GM12878 (cell line): ENCODE measurements around the gene IRX1. TPM values are rescaled to one million over a fixed set of nuclear protein-coding genes. Genes with fewer than 3 reads are reported as not detected.

ENCODE experiments used
- ATAC-seq: fragments of 200-7000 bp; cut with Tn5 transposase; 3 replicates; pipeline ENCODE4 v1.9.1; 2020; ENCODE audit warnings: mild to moderate bottlenecking, moderate library complexity
- BruUV-seq: library from RNA; stranded (reverse); fragments of 400-500 nt; replicated peaks from 2 replicates; lab custom pipeline; 2021; lab: Mats Ljungman, UMichigan
- CTCF ChIA-PET: fragments of 300-600 bp; sonication (Branson Sonifier 250); formaldehyde crosslinking; extraction: SDS; loops from one replicate; lab custom pipeline; 2021; ENCODE audit warnings: inconsistent platforms; lab: Yijun Ruan, JAX
- POLR2A ChIA-PET: fragments of 350-600 bp; formaldehyde crosslinking; extraction: SDS; loops from one replicate; lab custom pipeline; 2021; ENCODE audit warnings: inconsistent platforms; lab: Charles Lee
- RAD21 ChIA-PET: fragments of 300-600 bp; sonication (Branson Sonifier 250); formaldehyde crosslinking; loops from one replicate; lab custom pipeline; 2023; ENCODE audit warnings: antibody characterized with exemption; ENCODE audit not compliant: unreplicated experiment; lab: Charles Lee
- SMC1A ChIA-PET: fragments of 300-600 bp; sonication (Branson Sonifier 250); formaldehyde crosslinking; loops from one replicate; lab custom pipeline; 2023; ENCODE audit not compliant: unreplicated experiment, uncharacterized antibody; lab: Charles Lee
- DNase-seq: peaks from one replicate; pipeline ENCODE4 v3.0.0-alpha.2; 2011; ENCODE audit warnings: low read depth, low spot score
- FAIRE-seq: peaks from 3 replicates; lab custom pipeline; 2011; peaks lifted over from hg19 to GRCh38; lab: Jason Lieb, UNC
- H2AFZ ChIP-seq: 2 replicates; pipeline ENCODE4 v1.6.0; 2011; ENCODE audit warnings: low read depth, low read length, control low read depth; ENCODE audit not compliant: control insufficient read depth
- H3K27ac ChIP-seq: 2 replicates; pipeline ENCODE4 v1.5.1; 2011; ENCODE audit warnings: control low read depth; ENCODE audit not compliant: control insufficient read depth, insufficient read depth
- H3K27me3 ChIP-seq, 2 experiments: replicated peaks in 1 of 2; 2 replicates each; pipeline versions ENCODE4 v1.6.0 to v1.6.1; 2011; ENCODE audit warnings: low read length in 1 of 2; ENCODE audit not compliant: control insufficient read depth in 2 of 2, insufficient read depth in 2 of 2
- H3K36me3 ChIP-seq, 2 experiments: 2 replicates each; pipeline ENCODE4 v1.5.1; 2011; ENCODE audit warnings: low read length in 1 of 2; ENCODE audit not compliant: control insufficient read depth in 2 of 2, insufficient read depth in 2 of 2
- H3K4me1 ChIP-seq: 2 replicates; pipeline ENCODE4 v1.6.1; 2011; ENCODE audit warnings: mild to moderate bottlenecking, low read length, moderate library complexity, mixed read lengths; ENCODE audit not compliant: control insufficient read depth, insufficient read depth
- H3K4me2 ChIP-seq: 2 replicates; pipeline ENCODE4 v1.6.0; 2011; ENCODE audit warnings: control low read depth; ENCODE audit not compliant: control insufficient read depth, insufficient read depth
- H3K4me3 ChIP-seq: fragments of 200-600 bp; sonication (generic); 2 replicates; pipeline ENCODE4 v1.5.1; 2016
- H3K79me2 ChIP-seq: 2 replicates; pipeline ENCODE4 v1.6.0; 2011; ENCODE audit warnings: low read length; ENCODE audit not compliant: control insufficient read depth, insufficient read depth
- H3K9ac ChIP-seq: 2 replicates; pipeline ENCODE4 v1.8.0; 2011; ENCODE audit warnings: low read length, control low read depth, mixed read lengths; ENCODE audit not compliant: control insufficient read depth, insufficient read depth
- H3K9me3 ChIP-seq: replicated peaks from 3 replicates; pipeline ENCODE4 v1.5.1; 2011; ENCODE audit warnings: mild to moderate bottlenecking, low read length; ENCODE audit not compliant: control insufficient read depth, insufficient read depth
- H4K20me1 ChIP-seq: 2 replicates; pipeline ENCODE4 v1.6.0; 2011; ENCODE audit not compliant: control insufficient read depth, insufficient read depth
- ATF3 ChIP-seq: IDR thresholded peaks from 2 replicates; pipeline ENCODE4 v1.6.1; 2011; ENCODE audit warnings: low read depth, mild to moderate bottlenecking, low read length, moderate library complexity, borderline replicate concordance; ENCODE audit errors: extremely low read depth
- BMI1 ChIP-seq: fragments of 450-650 bp; IDR thresholded peaks from 2 replicates; pipeline ENCODE4 v1.6.1; 2016; ENCODE audit warnings: mild to moderate bottlenecking, moderate library complexity, borderline replicate concordance
- CTCF ChIP-seq, 3 experiments: IDR thresholded peaks in 2 of 3; conservative IDR thresholded peaks in 1 of 3; 2 replicates each; pipeline ENCODE4 v1.5.1; 2011; ENCODE audit warnings: low read depth in 3 of 3, low read length in 3 of 3, mild to moderate bottlenecking in 3 of 3, control low read depth in 2 of 3, moderate library complexity in 2 of 3, inconsistent platforms in 1 of 3, mixed read lengths in 1 of 3; ENCODE audit not compliant: control insufficient read depth in 2 of 3, insufficient read depth in 1 of 3; ENCODE audit errors: extremely low read depth in 1 of 3
- ESRRA ChIP-seq: IDR thresholded peaks from 2 replicates; pipeline ENCODE4 v1.6.1; 2012; ENCODE audit warnings: mild to moderate bottlenecking, low read length, improper control_type of control experiment
- GABPA ChIP-seq: IDR thresholded peaks from 2 replicates; pipeline ENCODE4 v1.6.1; 2014; ENCODE audit warnings: antibody characterized with exemption, low read depth, mild to moderate bottlenecking, inconsistent platforms
- IKZF2 ChIP-seq, 2 experiments: fragments of 450-650 bp; IDR thresholded peaks; 2 replicates each; pipeline ENCODE4 v1.6.1; 2017; ENCODE audit warnings: mild to moderate bottlenecking in 2 of 2, moderate library complexity in 2 of 2
- LARP7 ChIP-seq: fragments of 450-650 bp; IDR thresholded peaks from 2 replicates; pipeline ENCODE4 v1.6.1; 2017; ENCODE audit warnings: mild to moderate bottlenecking
- MTA2 ChIP-seq: fragments of 450-650 bp; IDR thresholded peaks from 2 replicates; pipeline ENCODE4 v1.6.1; 2016; ENCODE audit warnings: low read depth, mild to moderate bottlenecking, moderate library complexity
- NR2C2 ChIP-seq: IDR thresholded peaks from 2 replicates; pipeline ENCODE4 v1.6.1; 2011; ENCODE audit warnings: borderline replicate concordance, low read depth; ENCODE audit not compliant: control insufficient read depth, insufficient read length
- PRDM15 ChIP-seq: fragments of 450-650 bp; formaldehyde crosslinking; IDR thresholded peaks from 2 replicates; pipeline ENCODE4 v1.4.0; 2020; ENCODE audit warnings: mild to moderate bottlenecking, moderate library complexity
- RCOR1 ChIP-seq: conservative IDR thresholded peaks from 2 replicates; pipeline ENCODE4 v1.6.1; 2012; ENCODE audit warnings: low read depth, low read length, improper control_type of control experiment
- SREBF2 ChIP-seq: IDR thresholded peaks from 2 replicates; pipeline ENCODE4 v1.6.1; 2012; ENCODE audit warnings: mild to moderate bottlenecking, low read length
- TARDBP ChIP-seq: IDR thresholded peaks from 2 replicates; pipeline ENCODE4 v1.6.1; 2016; ENCODE audit warnings: borderline replicate concordance
- ZZZ3 ChIP-seq: IDR thresholded peaks from 2 replicates; pipeline ENCODE4 v1.6.1; 2011; ENCODE audit warnings: low read depth; ENCODE audit not compliant: control insufficient read depth, insufficient read length
- WGBS: methylation state at CpG from one replicate; pipeline ENCODE4 v1.1.6; 2016; ENCODE audit warnings: low lambda C conversion rate; ENCODE audit not compliant: insufficient replicate concordance, insufficient coverage; ENCODE audit errors: missing lambda C conversion rate; 5-methylcytosine and 5-hydroxymethylcytosine counted together
- in situ Hi-C: fragments of 300-500 bp; cut with MboI; formaldehyde crosslinking; loops from 9 replicates; pipeline ENCODE4 v1.14.3; 2018; ENCODE audit warnings: mixed read lengths
- intact Hi-C: fragments of 100-400 bp; cut with micrococcal nuclease; formaldehyde crosslinking; loops from one replicate; pipeline ENCODE4 v1.14.2; 2022; ENCODE audit not compliant: unreplicated experiment
- polyA plus RNA-seq, 11 experiments: library from polyadenylated mRNA; depleted of rRNA in 4 of 11; unstranded in 6 of 11; stranded (reverse) in 5 of 11; fragments of >200 nt; fragmentation: Nextera tagmentation in 4 of 11; fragmentation: Illumina TruSeq in 1 of 11; extraction: Ambion mirVana in 4 of 11; extraction: Trizol in 1 of 11; gene quantifications; 1 replicate in 1 of 11; 2 replicates in 10 of 11; pipeline versions ENCODE4 v1.2.1 to v1.2.3, GENCODE V29; 2011 to 2016; ENCODE audit warnings: inconsistent platforms in 2 of 11, missing spikeins in 2 of 11, low read depth in 1 of 11
- total RNA-seq, 4 experiments: library from RNA; depleted of rRNA in 3 of 4; stranded (reverse); fragments of >200 nt in 3 of 4; fragmentation: Illumina TruSeq in 1 of 4; extraction: Trizol in 1 of 4; gene quantifications; 2 replicates each; pipeline versions ENCODE4 v1.2.1 to v1.2.3, GENCODE V29; 2013 to 2021

The IRX1 gene
- total and polyA plus RNA-seq, 10 of the 15 experiments (the other 5 are each of a cell fraction or from before 2014, with no cell fraction given): not detected

- ChIA-PET SMC1A (no interaction called here), RAD21 (no interaction called here), CTCF (no interaction called here), POLR2A (no interaction called here)
- H2AFZ ChIP-seq: no peak overlapping the region
- H3K4me2 ChIP-seq: no peak overlapping the region
- no peak overlapping the region for H3K27ac ChIP-seq
- H3K9ac ChIP-seq: no peak overlapping the region
- intact Hi-C loops: no loop called here
- no peaks in the 10 kb centered on the region for H4K20me1 ChIP-seq
- no peaks in the 10 kb centered on the region for H3K4me1 ChIP-seq
- in situ Hi-C loops: no loop called here
- H3K79me2 ChIP-seq: no peaks in the 10 kb centered on the region
- H3K9me3 ChIP-seq: no peaks in the 10 kb centered on the region; the same call in 2 of the 3 replicates
- DNase-seq: no peak
- no peak overlapping the region for H3K4me3 ChIP-seq
- H3K27me3 ChIP-seq: no peaks in the 10 kb centered on the region
- no peak for FAIRE-seq
- no TSS peak for BruUV-seq
- WGBS: 23% methylated on average over 6 of the region's 8 CpGs
- ATAC-seq: no peak
- H3K36me3 ChIP-seq: no peaks in the 10 kb centered on the region
- no peak for TF ChIP-seq ATF3
- TF ChIP-seq CTCF (IDR thresholded peaks at IDR 0.05 in 2 of 3, conservative IDR thresholded peaks at IDR 0.05 in 1 of 3; ENCODE audit: control insufficient read depth in 2 of 3, extremely low read depth in 1 of 3, insufficient read depth in 1 of 3, low read depth in 3 of 3, low read length in 3 of 3): no peak
- TF ChIP-seq MTA2: no peak
- TF ChIP-seq BMI1: no peak
- no peak for TF ChIP-seq ZZZ3
- TF ChIP-seq LARP7: no peak
- TF ChIP-seq RCOR1: no peak
- TF ChIP-seq SREBF2: no peak
- no peak for TF ChIP-seq TARDBP
- TF ChIP-seq ESRRA: no peak
- no peak for TF ChIP-seq GABPA
- TF ChIP-seq IKZF2 (IDR thresholded peaks at IDR 0.05): no peak
- no peak for TF ChIP-seq NR2C2
- no peak for TF ChIP-seq PRDM15 (CRISPR knock-in tag)
These were observed 43.5 kb downstream of the IRX1 start for GRCh38 chr5:3639175-3639574.
